ENCODE results near the gene MAP2K5.

- TF ChIP-seq CTCF (IDR thresholded peaks at IDR 0.05; ENCODE audit: low read depth, low read length, missing input control) (no peak), YY1 (IDR thresholded peaks at IDR 0.05) (no peak), RAD21 (IDR thresholded peaks at IDR 0.05) (no peak), MAX (IDR thresholded peaks at IDR 0.05) (no peak)
Measured at GRCh38 chr15:67537771-67538170, 4.7 kb upstream of the MAP2K5 start.

Data from liver (tissue), 3 donors.